Endothelial cell of umbilical vein (primary cell): Measurements from ENCODE around the gene HOXC11. TPM values are rescaled to one million over a fixed set of nuclear protein-coding genes. Genes with fewer than 3 reads are reported as not detected.

Experiments used
- BruUV-seq: library from RNA; stranded (reverse); fragments of 400-500 nt; replicated peaks from 2 replicates; lab custom pipeline; 2021; lab: Mats Ljungman, UMichigan
- CTCF ChIA-PET: fragments of 300-600, 350-600 bp; sonication (Branson Sonifier 250); formaldehyde crosslinking; loops from one replicate; lab custom pipeline; 2021; ENCODE audit warnings: antibody characterized with exemption, inconsistent platforms; lab: Charles Lee
- POLR2A ChIA-PET: fragments of 300-600, 350-600 bp; sonication (Branson Sonifier 250); formaldehyde crosslinking; loops from one replicate; lab custom pipeline; 2021; ENCODE audit warnings: antibody characterized with exemption, inconsistent platforms; lab: Charles Lee
- DNase-seq: peaks from one replicate; pipeline ENCODE4 v3.0.0-alpha.2; 2011; ENCODE audit warnings: low read depth, low spot score
- FAIRE-seq: peaks from 2 replicates; lab custom pipeline; 2011; peaks lifted over from hg19 to GRCh38; lab: Jason Lieb, UNC
- H2AFZ ChIP-seq: 2 replicates; pipeline ENCODE4 v1.6.0; 2012; ENCODE audit warnings: low read depth, low read length, control low read depth, inconsistent platforms
- H3K27ac ChIP-seq: 2 replicates; pipeline ENCODE4 v1.5.1; 2011; ENCODE audit warnings: low read depth, mild to moderate bottlenecking, control low read depth, low read length, moderate library complexity; ENCODE audit not compliant: insufficient read depth
- H3K27me3 ChIP-seq, 2 experiments: 2 replicates each; pipeline versions ENCODE4 v1.6.0 to v1.6.1; 2011; ENCODE audit warnings: low read length in 2 of 2, mixed read lengths in 1 of 2; ENCODE audit not compliant: control insufficient read depth in 2 of 2, insufficient read depth in 2 of 2
- H3K36me3 ChIP-seq, 2 experiments: 2 replicates in 1 of 2; 3 replicates in 1 of 2; pipeline ENCODE4 v1.5.1; 2011; ENCODE audit warnings: low read length in 2 of 2, mild to moderate bottlenecking in 1 of 2, moderate library complexity in 1 of 2; ENCODE audit not compliant: control insufficient read depth in 2 of 2, insufficient read depth in 2 of 2; ENCODE audit errors: extremely low read depth in 1 of 2
- H3K4me1 ChIP-seq: 3 replicates; pipeline ENCODE4 v1.5.1; 2011; ENCODE audit warnings: mild to moderate bottlenecking, low read length; ENCODE audit not compliant: control insufficient read depth, insufficient read depth; ENCODE audit errors: extremely low read depth
- H3K4me2 ChIP-seq: 2 replicates; pipeline ENCODE4 v1.6.1; 2011; ENCODE audit warnings: low read length, control low read depth, mixed read lengths; ENCODE audit not compliant: insufficient read depth
- H3K4me3 ChIP-seq, 3 experiments: fragments of 200-600 bp in 1 of 3; sonication (generic), shearing (Covaris generic) in 1 of 3; replicated peaks in 1 of 3; 2 replicates each; pipeline ENCODE4 v1.5.1; 2011 to 2016; ENCODE audit warnings: control low read depth in 3 of 3, low read length in 3 of 3, mild to moderate bottlenecking in 2 of 3, inconsistent platforms in 1 of 3, low read depth in 1 of 3, moderate library complexity in 1 of 3; ENCODE audit not compliant: insufficient read depth in 1 of 3
- H3K79me2 ChIP-seq: 2 replicates; pipeline ENCODE4 v1.6.0; 2012; ENCODE audit warnings: low read length, inconsistent platforms; ENCODE audit not compliant: control insufficient read depth, insufficient read depth
- H3K9ac ChIP-seq: replicated peaks from 2 replicates; pipeline ENCODE3; 2011; ENCODE audit warnings: low read length, control low read depth; ENCODE audit not compliant: insufficient read depth; ENCODE audit errors: extremely low read depth
- H3K9me1 ChIP-seq: replicated peaks from 3 replicates; pipeline ENCODE4 v1.6.0; 2011; ENCODE audit warnings: mild to moderate bottlenecking, low read length; ENCODE audit not compliant: control insufficient read depth, insufficient read depth; ENCODE audit errors: extremely low read depth
- H3K9me3 ChIP-seq: replicated peaks from 2 replicates; pipeline ENCODE4 v1.5.1; 2012; ENCODE audit warnings: low read length, inconsistent platforms; ENCODE audit not compliant: control insufficient read depth, insufficient read depth
- H4K20me1 ChIP-seq: replicated peaks from 2 replicates; pipeline ENCODE3; 2011; ENCODE audit warnings: mild to moderate bottlenecking, low read length; ENCODE audit not compliant: control insufficient read depth, insufficient read depth; ENCODE audit errors: extremely low read depth
- CTCF ChIP-seq, 2 donors: IDR thresholded peaks; 1 replicate in 1 of 2; 2 replicates in 1 of 2; pipeline ENCODE4 v1.5.1; 2011; ENCODE audit warnings: low read length in 2 of 2, mild to moderate bottlenecking in 2 of 2, moderate library complexity in 2 of 2, control low read depth in 1 of 2, inconsistent platforms in 1 of 2, low read depth in 1 of 2; ENCODE audit not compliant: insufficient read depth in 1 of 2; ENCODE audit errors: extremely low read depth in 1 of 2
- EZH2 ChIP-seq: IDR thresholded peaks from 2 replicates; pipeline ENCODE4 v1.6.1; 2012; ENCODE audit warnings: borderline replicate concordance, low read depth, mild to moderate bottlenecking, moderate library complexity, low read length, inconsistent platforms; ENCODE audit not compliant: severe bottlenecking
- FOS ChIP-seq: IDR thresholded peaks from 2 replicates; pipeline ENCODE4 v1.6.1; 2011; ENCODE audit warnings: mild to moderate bottlenecking, low read length, moderate library complexity, borderline replicate concordance; ENCODE audit not compliant: insufficient read depth
- GATA2 ChIP-seq: IDR thresholded peaks from 2 replicates; pipeline ENCODE4 v1.7.0; 2011; ENCODE audit warnings: low read depth, mild to moderate bottlenecking, moderate library complexity, mixed read lengths, low read length; ENCODE audit not compliant: insufficient read length, insufficient read depth
- JUN ChIP-seq: IDR thresholded peaks from 2 replicates; pipeline ENCODE4 v1.6.1; 2011; ENCODE audit warnings: borderline replicate concordance, low read depth; ENCODE audit not compliant: insufficient read length, insufficient read depth
- MAX ChIP-seq: IDR thresholded peaks from 2 replicates; pipeline ENCODE4 v1.6.1; 2011; ENCODE audit not compliant: insufficient read depth, insufficient read length
- MYC ChIP-seq: IDR thresholded peaks from one replicate; pipeline ENCODE4 v1.6.1; 2011; ENCODE audit warnings: mild to moderate bottlenecking, low read depth, low read length
- POLR2A ChIP-seq: IDR thresholded peaks from 2 replicates; pipeline ENCODE4 v1.6.1; 2012; ENCODE audit warnings: low read depth, mild to moderate bottlenecking, control low read depth, low read length
- POLR2AphosphoS5 ChIP-seq: IDR thresholded peaks from 2 replicates; pipeline ENCODE4 v1.6.1; 2012; ENCODE audit warnings: low read depth, mild to moderate bottlenecking, control low read depth, low read length, moderate library complexity; ENCODE audit not compliant: insufficient read depth
- dilution Hi-C: fragments of 300-500 bp; cut with MboI; formaldehyde crosslinking; loops from one replicate; pipeline ENCODE4 v1.15.0; 2019; ENCODE audit warnings: low sequenced_read_pairs; ENCODE audit not compliant: extremely low pct_ligation_motif_present
- intact Hi-C: fragments of 100-400 bp; cut with micrococcal nuclease; formaldehyde crosslinking; loops from one replicate; pipeline ENCODE4 v1.10.0; 2022
- polyA plus RNA-seq, 4 experiments: library from polyadenylated mRNA; depleted of rRNA in 3 of 4; stranded (reverse) in 3 of 4; unstranded in 1 of 4; fragments of >200 nt; gene quantifications; 2 replicates each; pipeline versions ENCODE4 v1.2.1 to v1.2.3, GENCODE V29; 2011 to 2012; ENCODE audit warnings: missing spikeins in 1 of 4
- total RNA-seq: library from RNA; stranded (reverse); gene quantifications from 2 replicates; pipeline ENCODE4 v1.2.3, GENCODE V29; 2021

HOXC11 gene
- total and polyA plus RNA-seq, 2 donors (not counting 3 experiments of a cell fraction or from before 2014, with no cell fraction given), result not detected

- dilution Hi-C loops (no loop called here), intact Hi-C loops (no loop called here)
- POLR2A ChIA-PET, result no interaction called here
- Histone ChIP-seq H3K9me3 (no peaks in the 10 kb centered on the region), H3K79me2 (no peaks in the 10 kb centered on the region), H3K36me3 (no peaks in the 10 kb centered on the region), H3K4me1 (no peaks in the 10 kb centered on the region), H3K9ac (no peak overlapping the region), H3K27me3 (peaks cover 86 to 91% of the 10 kb centered on the region in 2 experiments), H3K27ac (no peak overlapping the region), H3K9me1 (no peaks in the 10 kb centered on the region), H3K4me3 (no peak overlapping the region), H4K20me1 (no peaks in the 10 kb centered on the region), H3K4me2 (no peak overlapping the region), H2AFZ (no peak overlapping the region)
- TF ChIP-seq EZH2 (peak; percentile 75), POLR2AphosphoS5 (no peak)
- no TSS peak for BruUV-seq
- no peak for FAIRE-seq
- CTCF ChIA-PET, result interaction anchor here (1.5 kb wide), 1 partner anchor 9 kb away, joined by 3 read pairs; no protein-coding TSS in a partner anchor
- no peak for DNase-seq
Measured at GRCh38 chr12:53981634-53982565, 9.0 kb downstream of the HOXC11 start.

- BruUV-seq, result no TSS peak
- H3K9me1 ChIP-seq, result no peaks in the 10 kb centered on the region
- POLR2A ChIA-PET, result no interaction called here
- dilution Hi-C loops, result no loop called here
- intact Hi-C loops, result no loop called here
- H3K4me2 ChIP-seq, result no peak overlapping the region
- CTCF ChIA-PET, result no interaction called here
- H2AFZ ChIP-seq, result no peak overlapping the region
- no peak overlapping the region for H3K4me3 ChIP-seq
- no peak overlapping the region for H3K27ac ChIP-seq
- TF ChIP-seq GATA2 (no peak), FOS (no peak), EZH2 (no peak), POLR2A (no peak), MYC (no peak), POLR2AphosphoS5 (no peak), CTCF (IDR thresholded peaks at IDR 0.05; ENCODE audit: extremely low read depth in 1 of 2, insufficient read depth in 1 of 2, low read depth in 1 of 2, low read length in 2 of 2) (no peak), JUN (no peak), MAX (no peak)
- H3K36me3 ChIP-seq, result no peaks in the 10 kb centered on the region
- H3K79me2 ChIP-seq, result no peaks in the 10 kb centered on the region
- no peaks in the 10 kb centered on the region for H4K20me1 ChIP-seq
- DNase-seq (no peak), FAIRE-seq (no peak)
- no peaks in the 10 kb centered on the region for H3K9me3 ChIP-seq
- H3K4me1 ChIP-seq, result no peaks in the 10 kb centered on the region
- H3K27me3 ChIP-seq, result peaks cover 86 to 91% of the 10 kb centered on the region in 2 experiments
- no peak overlapping the region for H3K9ac ChIP-seq
Measured at GRCh38 chr12:53982648-53983567, 10.0 kb downstream of the HOXC11 start.
